Measurements from ENCODE around the gene ZNF326.

The ZNF326 gene, protein sequence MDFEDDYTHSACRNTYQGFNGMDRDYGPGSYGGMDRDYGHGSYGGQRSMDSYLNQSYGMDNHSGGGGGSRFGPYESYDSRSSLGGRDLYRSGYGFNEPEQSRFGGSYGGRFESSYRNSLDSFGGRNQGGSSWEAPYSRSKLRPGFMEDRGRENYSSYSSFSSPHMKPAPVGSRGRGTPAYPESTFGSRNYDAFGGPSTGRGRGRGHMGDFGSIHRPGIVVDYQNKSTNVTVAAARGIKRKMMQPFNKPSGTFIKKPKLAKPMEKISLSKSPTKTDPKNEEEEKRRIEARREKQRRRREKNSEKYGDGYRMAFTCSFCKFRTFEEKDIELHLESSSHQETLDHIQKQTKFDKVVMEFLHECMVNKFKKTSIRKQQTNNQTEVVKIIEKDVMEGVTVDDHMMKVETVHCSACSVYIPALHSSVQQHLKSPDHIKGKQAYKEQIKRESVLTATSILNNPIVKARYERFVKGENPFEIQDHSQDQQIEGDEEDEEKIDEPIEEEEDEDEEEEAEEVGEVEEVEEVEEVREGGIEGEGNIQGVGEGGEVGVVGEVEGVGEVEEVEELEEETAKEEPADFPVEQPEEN

GRCh38 chr1:89994805-89995597 is at the start of gene ZNF326:
Gene ZNF326 (plus strand): TSS chr1:89995110. CDS start chr1:89995258, 148 bp downstream.
- DNase-seq (ENCODE audit: low spot score): peak; percentile 99

GRCh38 chr1:89945852-89946476 is 48.9 kb upstream of the ZNF326 start:
- DNase-seq (ENCODE audit: low spot score): no peak

DNA sequence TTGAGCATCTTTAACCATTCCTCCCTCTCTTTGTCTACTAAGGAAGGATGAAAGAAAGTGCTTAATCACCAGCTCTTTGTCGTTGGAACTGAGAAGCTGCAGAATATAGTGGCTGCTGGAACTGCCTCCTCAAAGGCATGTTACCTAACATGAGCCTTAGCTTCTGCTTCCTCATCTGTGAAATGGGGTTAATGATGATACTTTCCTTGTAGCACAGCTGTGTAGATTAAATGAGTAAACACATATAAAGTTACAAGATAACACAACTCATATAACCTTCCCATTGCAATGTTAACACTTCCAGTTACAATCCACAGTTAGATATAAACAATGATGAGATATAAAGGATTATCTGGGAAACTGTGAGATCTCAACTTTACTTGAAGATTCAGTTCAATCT is 48.4 kb upstream of the ZNF326 start:
- no peak for DNase-seq (ENCODE audit: low spot score)

DNA sequence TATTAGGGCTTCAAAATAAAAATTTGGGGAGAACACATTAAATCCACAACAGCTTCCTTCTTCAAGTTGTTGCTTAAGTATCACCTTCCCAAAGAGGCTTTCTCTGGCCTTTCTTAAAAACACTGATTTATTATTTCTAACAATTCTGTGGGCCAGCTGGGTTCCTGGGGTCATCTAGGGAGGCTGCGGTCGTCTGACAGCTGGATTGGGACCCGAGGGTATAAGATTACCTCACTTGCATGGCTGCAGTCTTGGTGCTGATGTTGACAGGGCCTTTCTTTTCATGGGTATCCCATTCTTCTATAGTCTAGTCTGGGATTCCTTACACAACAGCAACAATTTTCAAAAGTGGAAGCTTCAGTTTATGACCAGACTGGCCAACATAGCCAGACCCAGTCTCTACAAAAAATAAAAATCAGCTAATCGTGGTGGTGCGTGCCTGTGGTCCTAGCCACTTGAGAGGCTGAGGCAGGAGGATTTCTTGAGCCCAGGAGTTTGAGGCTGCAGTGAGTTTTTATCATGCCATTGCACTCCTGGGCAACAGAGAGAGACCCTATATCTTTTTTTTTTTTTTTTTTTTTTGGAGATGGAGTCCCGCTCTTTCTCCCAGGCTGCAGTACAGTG is 46.1 kb upstream of the ZNF326 start:
- no peak for DNase-seq (ENCODE audit: low spot score)

DNA sequence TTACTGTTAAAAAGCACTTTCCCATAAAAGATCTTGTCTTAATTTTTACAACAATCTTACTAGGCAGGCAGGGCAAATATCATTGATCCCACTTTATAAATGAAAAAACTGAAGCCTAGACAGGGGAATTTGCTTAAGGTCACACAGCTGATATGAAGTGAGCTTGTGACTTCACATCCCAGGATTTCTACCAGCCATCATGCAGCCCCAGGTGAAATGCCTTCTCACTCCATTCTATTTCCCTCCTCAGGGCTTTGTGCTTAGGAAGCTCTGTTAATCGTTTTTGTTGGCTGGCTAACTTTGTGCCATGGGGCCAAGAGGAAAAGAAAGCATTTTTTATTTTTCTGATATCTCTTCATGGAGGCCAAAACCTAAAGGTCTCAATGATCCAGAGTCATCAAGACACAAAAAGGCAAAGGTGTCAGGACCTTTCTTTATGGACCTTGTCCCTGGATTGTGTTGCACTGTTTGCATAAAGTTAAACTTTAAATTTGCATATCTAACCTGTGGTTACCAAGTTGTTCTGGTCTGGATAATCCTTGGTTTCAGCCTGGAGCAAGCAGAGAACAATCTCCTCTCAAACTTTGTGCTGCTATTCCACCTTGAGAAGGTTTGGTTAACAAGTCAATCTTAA is 44.8 kb upstream of the ZNF326 start:
- DNase-seq (ENCODE audit: low spot score): no peak

- no peak for DNase-seq (ENCODE audit: low spot score)
These were observed 44.2 kb upstream of the ZNF326 start for GRCh38 chr1:89950703-89951102.

DNA sequence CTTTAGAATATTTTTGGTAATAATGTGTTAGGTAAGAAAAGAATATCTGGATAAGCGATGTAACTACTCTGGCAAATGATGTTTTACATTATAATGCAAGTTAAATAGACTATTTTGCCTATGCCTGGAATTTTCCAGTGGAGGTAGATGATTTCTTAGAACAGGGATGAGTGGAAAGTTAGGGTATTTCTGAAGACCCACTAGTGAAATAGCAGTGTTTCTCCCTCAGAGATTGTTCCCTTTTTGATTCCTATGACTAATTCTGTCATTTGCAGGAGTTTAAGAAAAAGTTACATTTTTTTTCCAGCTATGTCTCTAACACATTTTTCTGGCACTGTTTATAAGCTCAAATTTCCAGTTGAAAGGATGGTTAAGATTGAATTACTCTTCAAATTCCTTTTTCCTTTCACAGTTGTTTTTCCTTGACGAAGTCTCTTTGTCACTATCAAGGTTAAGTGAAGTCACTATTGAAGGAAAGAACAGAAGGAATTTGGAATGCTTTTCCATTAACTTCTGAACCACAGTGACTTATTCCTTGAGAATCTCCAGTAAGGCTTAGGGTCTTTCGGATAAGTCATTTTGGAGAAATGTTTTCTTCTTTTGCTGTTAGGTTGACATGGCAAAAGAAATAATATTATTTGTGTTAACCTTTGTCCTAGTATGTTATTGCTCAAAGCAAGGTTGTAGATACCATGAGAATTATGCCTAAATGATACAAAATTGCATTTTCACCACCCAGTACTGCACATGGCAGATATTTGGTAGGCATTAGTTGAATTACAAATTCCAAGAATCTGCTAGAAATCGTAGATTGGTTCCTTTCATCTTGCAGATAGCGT is 42.9 kb upstream of the ZNF326 start:
- DNase-seq (ENCODE audit: low spot score): no peak

DNA sequence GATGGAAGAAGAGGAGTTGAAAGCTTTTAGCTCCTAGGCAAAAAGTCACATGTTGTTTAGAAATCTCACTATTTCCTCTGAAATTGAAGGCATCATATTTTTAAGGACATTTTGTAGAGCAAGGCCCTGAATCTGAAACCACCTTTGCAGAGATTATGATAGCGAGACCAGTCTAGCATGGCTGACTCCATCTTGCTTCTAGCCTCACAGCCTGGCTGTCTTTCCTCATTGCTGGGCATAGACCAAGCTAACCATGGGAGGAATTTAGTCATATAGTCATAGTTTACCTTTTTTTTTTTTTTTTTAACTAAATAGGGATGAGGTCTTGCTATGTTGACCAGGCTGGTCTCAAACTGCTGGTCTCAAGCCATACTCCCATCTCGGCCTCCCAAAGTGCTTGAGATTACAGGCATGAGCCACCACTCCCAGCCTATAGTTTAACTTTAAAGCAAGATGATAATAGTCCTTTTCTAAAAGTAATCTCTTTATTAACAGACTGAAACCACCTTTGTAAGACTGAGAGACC is 42.2 kb upstream of the ZNF326 start:
- DNase-seq (ENCODE audit: low spot score): no peak

GRCh38 chr1:89953131-89953626 is 41.7 kb upstream of the ZNF326 start:
- peak; percentile 66 for DNase-seq (ENCODE audit: low spot score)

DNA sequence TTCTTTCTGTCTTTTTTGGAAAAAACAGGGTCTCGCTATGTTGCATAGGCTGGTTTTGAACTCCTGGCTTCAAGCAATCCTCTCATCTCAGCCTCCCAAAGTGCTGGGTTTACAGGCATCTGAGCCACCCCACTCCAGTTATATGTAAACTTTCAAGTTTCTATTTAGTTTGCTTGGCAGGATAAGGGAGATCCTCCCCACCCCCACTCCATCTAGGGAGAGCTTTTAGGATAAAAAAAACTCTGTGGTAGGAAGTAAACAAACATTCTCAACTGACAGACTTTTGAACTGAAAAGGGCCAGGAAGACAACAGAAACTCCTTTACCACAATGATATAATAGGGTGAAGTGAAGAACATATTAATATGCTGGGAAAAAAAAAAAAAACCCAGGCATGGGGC is 41.0 kb upstream of the ZNF326 start:
- no peak for DNase-seq (ENCODE audit: low spot score)

DNA sequence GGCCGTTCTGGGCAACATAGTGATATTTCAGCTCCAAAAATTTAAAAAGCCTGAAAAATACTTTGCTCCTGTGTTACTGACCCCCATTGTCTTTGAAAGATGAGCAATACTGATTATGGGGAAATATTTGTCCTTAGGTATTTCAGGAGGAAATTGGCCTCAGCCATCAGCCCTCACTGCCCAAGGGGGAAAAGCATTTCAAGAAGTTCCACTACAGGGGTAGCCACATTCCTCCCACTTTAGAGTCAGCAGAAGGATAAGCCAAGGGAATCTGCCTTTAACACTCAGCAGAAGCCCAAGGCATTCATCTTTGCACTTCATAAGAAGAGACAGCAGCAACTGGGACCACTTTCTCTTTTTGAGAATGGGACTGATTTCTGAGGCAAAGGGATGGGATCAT is 40.5 kb upstream of the ZNF326 start:
- DNase-seq (ENCODE audit: low spot score): no peak

GRCh38 chr1:89955311-89956205 is 39.4 kb upstream of the ZNF326 start:
- no peak for DNase-seq (ENCODE audit: low spot score)

DNA sequence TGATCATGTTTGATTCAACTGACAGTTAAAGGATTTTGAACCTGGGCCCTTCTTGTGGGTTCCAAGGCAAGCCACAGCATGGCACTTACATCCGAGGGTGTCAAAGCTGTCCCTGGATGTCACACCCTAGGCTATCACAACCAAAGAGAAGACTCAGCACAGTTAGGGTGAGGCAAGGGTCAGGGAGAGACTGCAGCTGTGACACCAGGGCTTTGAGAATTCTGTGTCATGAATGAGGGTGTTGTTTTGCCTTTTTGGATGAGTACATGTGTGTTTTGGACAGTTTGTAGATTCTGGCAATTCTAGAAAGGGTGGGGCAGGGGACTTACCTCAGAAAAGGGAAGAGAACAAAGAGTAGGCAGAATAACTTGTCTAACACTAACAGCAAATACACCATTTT is 37.8 kb upstream of the ZNF326 start:
- no peak for DNase-seq (ENCODE audit: low spot score)

GRCh38 chr1:89958851-89959654 is 35.9 kb upstream of the ZNF326 start:
- no peak for DNase-seq (ENCODE audit: low spot score)

DNA sequence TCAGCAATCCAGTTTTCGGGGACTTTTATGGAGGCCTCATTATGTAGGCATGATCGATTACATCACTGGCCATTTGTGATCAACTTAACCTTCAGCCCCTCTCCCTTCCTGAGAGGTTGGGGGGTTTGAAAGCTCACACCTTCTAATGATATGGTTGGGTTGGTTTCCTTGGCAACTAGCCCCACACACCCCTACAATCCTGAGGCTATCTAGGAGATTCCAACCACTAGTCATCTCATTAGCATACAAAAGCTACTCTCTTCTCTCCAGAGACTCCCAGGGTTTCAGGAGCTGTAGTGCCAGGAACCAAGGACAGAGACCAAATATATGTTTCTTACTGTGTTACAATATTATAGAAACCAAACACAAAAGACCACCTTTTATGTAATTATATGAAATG is 35.2 kb upstream of the ZNF326 start:
- DNase-seq (ENCODE audit: low spot score): no peak

DNA sequence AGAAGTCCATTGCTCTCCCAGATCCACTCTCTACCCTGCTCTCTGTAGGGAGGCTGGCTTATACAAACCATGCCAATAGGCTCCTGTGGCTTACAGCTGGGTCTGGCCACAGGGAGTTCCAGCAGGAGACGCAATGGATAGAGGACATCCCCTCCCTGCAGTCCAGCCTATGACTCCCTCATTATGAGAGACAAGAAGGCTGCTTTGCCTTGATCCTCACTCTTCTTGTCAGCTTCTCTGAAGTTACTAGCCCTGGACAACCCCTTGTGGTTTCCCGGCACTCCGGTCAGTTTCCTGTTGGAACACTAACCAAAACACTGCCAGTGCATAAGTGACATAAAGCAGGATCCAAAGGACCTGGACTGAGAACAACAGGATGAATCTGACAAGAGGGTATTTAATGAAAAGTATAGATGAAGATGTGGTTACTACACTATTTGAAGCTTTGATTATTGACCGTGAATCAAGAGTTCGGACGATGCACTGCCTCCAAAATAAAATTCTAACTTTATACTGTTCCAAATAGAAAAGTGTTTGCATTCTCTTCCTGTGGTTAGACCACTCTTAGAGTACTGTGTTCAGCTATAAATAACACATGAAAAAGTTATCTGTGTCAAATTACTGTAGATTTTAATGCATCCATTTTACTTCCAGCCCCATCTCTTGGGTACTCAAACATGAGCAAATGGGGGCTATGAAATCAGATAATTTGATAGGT is 32.7 kb upstream of the ZNF326 start:
- DNase-seq (ENCODE audit: low spot score): no peak

GRCh38 chr1:89962742-89963075 is 32.2 kb upstream of the ZNF326 start:
- no peak for DNase-seq (ENCODE audit: low spot score)

Data from AG08396 (cell line).